ENCODE measurements around the gene FAM117B.

GRCh38 chr2:202716114-202716718, 81.4 kb downstream of the FAM117B start:
- TF ChIP-seq POLR2AphosphoS5 (IDR thresholded peaks at IDR 0.05; ENCODE audit: low read depth, low read length) (no peak), EZH2 (IDR thresholded peaks at IDR 0.05) (no peak), ATF3 (IDR thresholded peaks at IDR 0.05) (no peak), JUND (IDR thresholded peaks at IDR 0.05) (no peak), CTCF (IDR thresholded peaks at IDR 0.05 in 2 of 3, conservative IDR thresholded peaks at IDR 0.05 in 1 of 3; ENCODE audit: borderline replicate concordance in 1 of 3, insufficient read depth in 1 of 3, low read depth in 2 of 3, low read length in 2 of 3) (no peak), SIN3A (IDR thresholded peaks at IDR 0.05; ENCODE audit: low read depth) (no peak), RAD21 (IDR thresholded peaks at IDR 0.05; ENCODE audit: low read depth) (no peak), ZBTB33 (IDR thresholded peaks at IDR 0.05; ENCODE audit: extremely low read depth, insufficient replicate concordance, low read length) (no peak)
